Effector memory CD8-positive, alpha-beta T cell (primary cell): ENCODE data around the gene CREB5.

Source experiments
- ATAC-seq: fragments of 150-1000 bp; cut with Tn5 transposase; replicated peaks from 2 replicates; pipeline ENCODE4 v1.10.0; 2021; ENCODE audit warnings: mild to moderate bottlenecking, moderate library complexity
- DNase-seq, 3 experiments: peaks; one replicate each; pipeline ENCODE4 v3.0.0; 2021
- H3K27ac Mint-ChIP-seq, 2 donors: one replicate each; pipeline ENCODE4 v1.8.0; 2022; ENCODE audit warnings: mild to moderate bottlenecking in 2 of 2, mixed read lengths in 2 of 2, moderate library complexity in 2 of 2
- H3K27me3 Mint-ChIP-seq, 2 donors: one replicate each; pipeline ENCODE4 v1.8.0; 2022; ENCODE audit warnings: mixed read lengths in 2 of 2
- H3K36me3 Mint-ChIP-seq: one replicate; pipeline ENCODE4 v1.8.0; 2022; ENCODE audit warnings: mild to moderate bottlenecking, moderate library complexity, mixed read lengths; ENCODE audit not compliant: insufficient read depth
- H3K4me1 Mint-ChIP-seq, 2 donors: one replicate each; pipeline ENCODE4 v1.8.0; 2022; ENCODE audit warnings: low read depth in 2 of 2, mixed read lengths in 2 of 2
- H3K4me3 Mint-ChIP-seq, 2 donors: one replicate each; pipeline ENCODE4 v1.8.0; 2022; ENCODE audit warnings: mild to moderate bottlenecking in 2 of 2, mixed read lengths in 2 of 2, moderate library complexity in 2 of 2
- H3K9me3 Mint-ChIP-seq, 2 donors: one replicate each; pipeline ENCODE4 v1.8.0; 2022; ENCODE audit warnings: mixed read lengths in 2 of 2

CREB5 gene

GRCh38 chr7:28432105-28432504 is 19.8 kb downstream of the CREB5 start:
- no peaks in the 10 kb centered on the region for H3K4me1 Mint-ChIP-seq
- H3K27ac Mint-ChIP-seq: no peak overlapping the region
- ATAC-seq (no peak), DNase-seq (no peak)
- H3K36me3 Mint-ChIP-seq: no peaks in the 10 kb centered on the region
- H3K4me3 Mint-ChIP-seq: no peak overlapping the region
- peaks cover 38 to 44% of the 10 kb centered on the region in 2 donors for H3K27me3 Mint-ChIP-seq
- no peaks in the 10 kb centered on the region for H3K9me3 Mint-ChIP-seq

GRCh38 chr7:28433039-28433438 is 20.7 kb downstream of the CREB5 start:
- Mint-ChIP-seq H3K27ac (no peak overlapping the region), H3K27me3 (peaks cover 38 to 45% of the 10 kb centered on the region in 2 donors)
- no peak for ATAC-seq

GRCh38 chr7:28433699-28434219 is 21.4 kb downstream of the CREB5 start:
- H3K27ac Mint-ChIP-seq: no peak overlapping the region
- H3K36me3 Mint-ChIP-seq: no peaks in the 10 kb centered on the region
- no peaks in the 10 kb centered on the region for H3K4me1 Mint-ChIP-seq
- DNase-seq (no peak), ATAC-seq (no peak)
- H3K27me3 Mint-ChIP-seq: peaks cover 38 to 41% of the 10 kb centered on the region in 2 donors
- no peak overlapping the region for H3K4me3 Mint-ChIP-seq
- H3K9me3 Mint-ChIP-seq: no peaks in the 10 kb centered on the region

More at GRCh38 chr7:28433039-28433438, 20.7 kb downstream of the CREB5 start:
- Mint-ChIP-seq H3K36me3 (no peaks in the 10 kb centered on the region), H3K4me3 (no peak overlapping the region), H3K9me3 (no peaks in the 10 kb centered on the region), H3K4me1 (no peaks in the 10 kb centered on the region)
- no peak for DNase-seq

- H3K27ac Mint-ChIP-seq: no peak overlapping the region
- DNase-seq: no peak
- peaks cover 41 to 42% of the 10 kb centered on the region in 2 donors for H3K27me3 Mint-ChIP-seq
- H3K4me3 Mint-ChIP-seq: no peak overlapping the region
- H3K9me3 Mint-ChIP-seq: no peaks in the 10 kb centered on the region
- no peak for ATAC-seq
- H3K4me1 Mint-ChIP-seq: no peaks in the 10 kb centered on the region
- no peaks in the 10 kb centered on the region for H3K36me3 Mint-ChIP-seq
These were observed 22.2 kb downstream of the CREB5 start for GRCh38 chr7:28434510-28434909.

- Mint-ChIP-seq H3K27ac (no peak overlapping the region), H3K4me3 (no peak overlapping the region), H3K27me3 (peaks cover 39 to 41% of the 10 kb centered on the region in 2 donors), H3K9me3 (no peaks in the 10 kb centered on the region), H3K4me1 (no peaks in the 10 kb centered on the region), H3K36me3 (no peaks in the 10 kb centered on the region)
- ATAC-seq (no peak), DNase-seq (no peak)
These were observed 22.8 kb downstream of the CREB5 start for GRCh38 chr7:28435152-28435551.

- ATAC-seq (no peak), DNase-seq (no peak)
- no peak overlapping the region for H3K27ac Mint-ChIP-seq
- no peaks in the 10 kb centered on the region for H3K9me3 Mint-ChIP-seq
- H3K4me3 Mint-ChIP-seq: no peak overlapping the region
- no peaks in the 10 kb centered on the region for H3K4me1 Mint-ChIP-seq
- no peaks in the 10 kb centered on the region for H3K36me3 Mint-ChIP-seq
- peaks cover 39 to 41% of the 10 kb centered on the region in 2 donors for H3K27me3 Mint-ChIP-seq
These were observed 23.5 kb downstream of the CREB5 start for GRCh38 chr7:28435732-28436378.

GRCh38 chr7:28440055-28440601 is 27.8 kb downstream of the CREB5 start:
- Mint-ChIP-seq H3K4me3 (no peak overlapping the region), H3K4me1 (no peaks in the 10 kb centered on the region), H3K27ac (no peak overlapping the region), H3K36me3 (no peaks in the 10 kb centered on the region), H3K27me3 (peaks cover 43 to 49% of the 10 kb centered on the region in 2 donors), H3K9me3 (no peaks in the 10 kb centered on the region)
- ATAC-seq: no peak
- DNase-seq: no peak

- Mint-ChIP-seq H3K9me3 (no peaks in the 10 kb centered on the region), H3K36me3 (no peaks in the 10 kb centered on the region), H3K27me3 (peaks cover 31 to 47% of the 10 kb centered on the region in 2 donors), H3K4me3 (no peak overlapping the region), H3K4me1 (no peaks in the 10 kb centered on the region), H3K27ac (no peak overlapping the region)
- no peak for ATAC-seq
- no peak for DNase-seq
These were observed 30.5 kb downstream of the CREB5 start for GRCh38 chr7:28442540-28443420.

GRCh38 chr7:28446131-28446530 is 33.8 kb downstream of the CREB5 start:
- ATAC-seq (no peak), DNase-seq (no peak)
- Mint-ChIP-seq H3K9me3 (no peaks in the 10 kb centered on the region), H3K27me3 (peaks cover 37 to 49% of the 10 kb centered on the region in 2 donors), H3K4me3 (no peak overlapping the region), H3K36me3 (no peaks in the 10 kb centered on the region), H3K4me1 (no peaks in the 10 kb centered on the region), H3K27ac (no peak overlapping the region)

- ATAC-seq (no peak), DNase-seq (no peak)
- H3K27me3 Mint-ChIP-seq: peaks cover 39 to 46% of the 10 kb centered on the region in 2 donors
- H3K9me3 Mint-ChIP-seq: no peaks in the 10 kb centered on the region
- H3K4me3 Mint-ChIP-seq: no peak overlapping the region
- no peak overlapping the region for H3K27ac Mint-ChIP-seq
- H3K4me1 Mint-ChIP-seq: no peaks in the 10 kb centered on the region
- H3K36me3 Mint-ChIP-seq: no peaks in the 10 kb centered on the region
These were observed 34.8 kb downstream of the CREB5 start for GRCh38 chr7:28447071-28447470.

- H3K9me3 Mint-ChIP-seq: no peaks in the 10 kb centered on the region
- DNase-seq (no peak), ATAC-seq (no peak)
- H3K36me3 Mint-ChIP-seq: no peaks in the 10 kb centered on the region
- no peaks in the 10 kb centered on the region for H3K4me1 Mint-ChIP-seq
- peaks cover 35 to 41% of the 10 kb centered on the region in 2 donors for H3K27me3 Mint-ChIP-seq
- H3K4me3 Mint-ChIP-seq: no peak overlapping the region
- H3K27ac Mint-ChIP-seq: no peak overlapping the region
These were observed 36.4 kb downstream of the CREB5 start for GRCh38 chr7:28448708-28449107.

GRCh38 chr7:28452681-28453080 is 40.4 kb downstream of the CREB5 start:
- ATAC-seq: no peak

GRCh38 chr7:28455486-28455885 is 43.2 kb downstream of the CREB5 start:
- H3K4me1 Mint-ChIP-seq: no peaks in the 10 kb centered on the region
- ATAC-seq: no peak
- DNase-seq: no peak
- no peaks in the 10 kb centered on the region for H3K36me3 Mint-ChIP-seq
- H3K27me3 Mint-ChIP-seq: peaks cover 33 to 37% of the 10 kb centered on the region in 2 donors
- no peaks in the 10 kb centered on the region for H3K9me3 Mint-ChIP-seq
- no peak overlapping the region for H3K27ac Mint-ChIP-seq
- H3K4me3 Mint-ChIP-seq: no peak overlapping the region

More at GRCh38 chr7:28452681-28453080, 40.4 kb downstream of the CREB5 start:
- peaks cover 43 to 53% of the 10 kb centered on the region in 2 donors for H3K27me3 Mint-ChIP-seq
- no peak overlapping the region for H3K27ac Mint-ChIP-seq
- DNase-seq: no peak
- no peaks in the 10 kb centered on the region for H3K9me3 Mint-ChIP-seq
- H3K4me3 Mint-ChIP-seq: no peak overlapping the region
- H3K36me3 Mint-ChIP-seq: no peaks in the 10 kb centered on the region
- no peaks in the 10 kb centered on the region for H3K4me1 Mint-ChIP-seq
